Measurements from ENCODE around the gene ADORA1. TPM values are rescaled to one million over a fixed set of nuclear protein-coding genes. Genes with fewer than 3 reads are reported as not detected.

The ADORA1 gene
- total RNA-seq, 1 donor from 2014 or later = 1.5 TPM

DNA sequence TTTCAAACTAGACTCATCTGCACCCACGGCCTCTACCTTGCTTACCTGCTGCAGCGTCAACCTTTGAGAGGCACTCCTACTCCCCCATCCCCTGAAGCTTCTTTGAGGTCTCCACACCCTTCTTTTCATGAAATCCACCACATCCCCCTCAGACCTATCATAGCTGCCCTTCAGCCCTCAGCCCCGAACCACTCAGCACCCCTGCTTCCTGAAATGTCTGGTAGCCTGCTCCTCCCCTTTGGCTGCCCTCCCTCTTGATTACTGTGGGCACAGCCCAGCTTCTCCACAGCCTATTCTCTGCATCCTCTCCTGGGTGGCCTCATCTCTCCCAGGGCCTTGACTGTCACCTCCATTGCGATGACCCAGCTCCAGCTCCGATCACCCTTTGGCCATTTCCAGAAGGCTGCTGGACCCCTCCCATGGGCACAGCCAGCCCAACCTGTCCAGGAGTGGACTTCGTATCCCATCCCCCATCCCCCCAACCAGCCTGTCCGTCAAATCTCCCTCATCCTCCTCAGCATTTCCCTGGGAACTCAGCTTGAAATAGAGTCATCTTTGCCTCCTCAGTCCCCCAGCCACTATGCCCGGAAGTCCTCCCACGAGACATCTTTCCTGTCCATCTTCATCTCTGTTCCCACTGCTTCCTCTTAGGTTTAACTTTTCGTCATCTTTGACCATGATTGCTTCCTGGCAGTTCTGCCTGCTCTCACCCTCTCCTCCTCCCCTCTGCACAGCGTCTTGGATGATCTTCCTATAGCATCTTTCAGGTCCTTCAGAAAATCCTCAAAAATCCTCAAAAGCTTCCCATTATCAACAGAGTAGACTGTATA is 6.1 kb upstream of the ADORA1 start:
- no peak for DNase-seq (ENCODE audit: low spot score)

DNA sequence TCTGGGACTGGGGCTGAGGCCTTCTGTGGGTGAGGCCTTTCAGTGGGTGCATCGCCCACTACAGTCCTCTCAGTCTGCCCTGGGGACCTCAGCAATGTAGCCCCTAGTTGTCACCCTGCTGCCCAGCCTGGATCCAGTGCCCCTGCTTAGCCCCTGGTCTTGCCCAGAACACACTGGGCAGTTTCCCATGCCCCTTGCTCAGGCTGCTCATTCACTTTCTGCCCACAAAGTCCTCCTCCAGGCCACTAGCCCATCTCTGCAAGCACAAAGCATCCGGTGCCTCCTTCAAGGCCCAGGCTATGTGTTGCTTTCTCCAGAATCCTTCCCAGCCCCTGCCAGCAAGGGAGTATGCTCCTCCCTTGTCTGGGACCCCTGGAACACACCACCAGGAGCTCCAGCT is 5.4 kb upstream of the ADORA1 start:
- no peak for DNase-seq (ENCODE audit: low spot score)

DNA sequence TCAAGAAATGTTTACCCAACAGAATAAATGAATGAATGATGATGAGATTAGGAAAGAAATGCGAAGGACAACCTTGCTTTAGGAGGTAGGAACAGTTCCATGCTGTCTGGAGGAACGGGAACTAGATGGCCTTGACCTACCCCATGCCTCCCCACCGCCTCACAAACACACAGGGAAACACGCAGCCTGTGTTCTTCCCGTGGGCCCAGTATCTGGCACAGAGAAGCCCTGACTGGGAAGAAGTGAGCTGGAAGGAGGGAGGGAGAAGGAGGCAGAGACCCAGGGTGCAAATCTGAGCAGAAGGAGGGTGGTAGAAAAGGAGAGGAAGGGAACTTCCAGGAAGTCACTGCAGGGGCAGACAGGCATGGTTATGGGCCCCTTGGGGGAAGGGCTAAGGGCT is 3.5 kb upstream of the ADORA1 start:
- DNase-seq (ENCODE audit: low spot score) = no peak

DNA sequence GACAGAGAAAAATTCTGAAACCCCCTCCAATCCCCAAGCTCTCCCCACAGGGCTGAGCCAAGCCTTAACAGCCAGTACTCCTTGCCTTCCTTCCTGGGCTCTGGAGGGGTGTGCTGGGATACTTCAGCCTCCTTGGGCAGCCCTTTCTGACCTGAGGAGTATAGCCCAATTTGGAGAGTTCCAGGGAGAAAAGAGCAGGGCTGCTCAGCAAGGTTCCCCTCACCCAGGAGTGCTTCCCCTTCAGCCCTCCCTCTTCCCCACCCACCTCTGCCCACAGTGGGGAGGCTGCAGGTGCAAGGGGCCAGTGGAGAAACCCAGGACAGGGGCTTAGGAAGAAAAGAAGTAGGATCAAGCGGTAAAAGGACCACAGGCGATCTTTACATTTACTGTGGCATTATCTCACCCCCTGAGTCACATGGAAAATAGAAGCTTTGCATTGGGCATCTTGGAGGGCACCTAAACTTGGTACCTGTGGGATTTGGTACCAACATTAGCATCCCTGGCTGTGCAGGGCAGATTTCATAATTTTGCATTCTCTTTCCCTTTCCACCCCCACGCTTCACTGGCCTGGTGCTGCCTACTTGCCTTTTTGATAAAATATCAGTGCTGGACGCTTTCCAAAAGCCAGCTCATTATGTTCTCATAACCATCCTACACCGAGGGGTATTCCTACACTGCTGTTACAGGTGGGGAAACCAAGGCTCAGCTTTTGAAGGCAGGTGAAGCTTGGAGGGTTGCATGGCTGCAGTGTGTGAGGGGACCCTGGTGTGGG is 2.8 kb upstream of the ADORA1 start:
- no peak for DNase-seq (ENCODE audit: low spot score)

DNA sequence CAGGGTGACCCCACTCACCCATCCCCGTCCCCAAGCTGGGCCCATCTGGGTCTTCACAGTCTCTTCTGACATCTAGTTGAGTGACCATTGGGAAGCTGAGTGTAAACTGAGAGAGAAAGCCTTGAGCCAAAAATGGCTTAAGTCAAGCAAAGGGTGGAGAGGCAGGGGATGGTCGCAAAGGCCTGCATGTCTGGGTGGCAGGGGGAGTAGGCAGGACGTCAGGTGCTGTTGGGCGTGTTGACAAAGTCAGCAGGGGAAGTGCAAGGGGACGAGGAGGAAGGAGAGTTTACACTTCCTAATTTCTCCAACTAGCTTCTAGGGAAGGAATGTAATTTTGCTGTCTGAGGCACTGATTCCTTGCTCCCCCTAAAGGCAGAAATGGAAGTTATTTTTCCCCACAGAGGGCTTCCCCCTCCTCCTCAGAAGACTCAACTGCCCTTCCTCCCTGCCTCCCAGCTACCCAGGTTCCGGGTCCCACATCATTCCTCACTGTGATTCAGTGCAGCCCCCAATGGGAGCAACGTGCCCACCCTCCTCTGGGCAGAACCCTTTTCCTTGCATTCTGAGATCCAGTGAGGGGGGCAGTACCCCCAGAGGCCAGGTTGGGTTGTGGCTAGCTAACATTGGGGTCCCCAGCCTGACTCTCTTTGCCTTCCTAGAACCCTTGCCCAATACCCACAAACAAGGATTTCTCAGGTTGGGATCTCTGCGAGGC is 1.2 kb upstream of the ADORA1 start:
- no peak for DNase-seq (ENCODE audit: low spot score)

DNA sequence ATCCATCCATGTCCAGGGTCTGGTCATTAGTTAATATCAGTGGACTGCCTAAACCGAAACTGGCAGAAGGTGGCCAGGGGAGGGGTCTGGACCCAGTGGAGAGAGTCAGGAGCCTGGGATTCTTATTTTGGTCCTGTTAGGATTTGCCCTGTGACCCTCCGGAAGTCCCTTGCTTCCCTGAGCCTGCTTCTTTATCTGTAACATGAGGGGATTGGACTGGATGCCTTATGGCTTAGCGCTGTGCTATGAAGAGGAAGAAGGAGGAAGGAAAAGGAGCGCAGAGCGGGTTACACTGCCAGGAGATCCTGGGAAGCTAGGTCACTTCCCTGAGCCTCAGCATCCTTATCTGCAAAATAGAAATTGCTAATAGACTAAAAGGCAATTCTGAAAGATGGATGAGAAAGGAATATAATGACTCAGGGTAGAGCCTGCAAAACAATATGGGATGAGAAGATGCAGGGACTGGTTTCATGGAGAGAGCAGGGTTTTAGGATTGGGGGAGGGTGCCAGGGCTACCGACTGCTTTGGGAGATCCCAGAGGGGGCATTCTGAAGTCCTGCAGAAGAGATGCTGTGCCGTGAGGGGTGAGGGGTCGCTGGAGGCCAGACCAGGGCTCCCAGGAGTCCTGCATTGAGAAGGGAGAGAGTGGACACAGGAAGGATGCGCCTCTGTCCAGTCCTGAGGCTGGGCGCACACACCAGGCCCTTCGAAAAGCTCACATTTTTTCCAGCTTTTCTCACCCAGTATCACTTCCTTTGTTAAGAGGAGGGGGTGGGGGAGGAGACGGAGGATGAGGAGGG is 460 bp upstream of the ADORA1 start:
- no peak for DNase-seq (ENCODE audit: low spot score)

DNA sequence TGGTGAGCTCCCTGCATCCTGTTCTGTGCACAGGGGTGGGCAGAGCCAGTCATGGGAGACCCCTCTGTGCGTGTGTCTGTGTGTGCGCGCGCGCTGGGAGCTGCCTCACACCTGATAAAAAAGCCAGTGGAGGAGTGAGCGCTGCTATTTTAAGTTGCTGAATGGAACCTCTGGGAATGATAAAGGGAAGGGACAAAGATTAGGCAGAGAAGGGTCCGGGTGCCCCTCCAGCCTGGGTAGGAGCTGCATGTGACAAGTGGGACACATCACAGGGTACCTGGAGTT is 847 bp downstream of the ADORA1 start:
- no peak for DNase-seq (ENCODE audit: low spot score)

DNA sequence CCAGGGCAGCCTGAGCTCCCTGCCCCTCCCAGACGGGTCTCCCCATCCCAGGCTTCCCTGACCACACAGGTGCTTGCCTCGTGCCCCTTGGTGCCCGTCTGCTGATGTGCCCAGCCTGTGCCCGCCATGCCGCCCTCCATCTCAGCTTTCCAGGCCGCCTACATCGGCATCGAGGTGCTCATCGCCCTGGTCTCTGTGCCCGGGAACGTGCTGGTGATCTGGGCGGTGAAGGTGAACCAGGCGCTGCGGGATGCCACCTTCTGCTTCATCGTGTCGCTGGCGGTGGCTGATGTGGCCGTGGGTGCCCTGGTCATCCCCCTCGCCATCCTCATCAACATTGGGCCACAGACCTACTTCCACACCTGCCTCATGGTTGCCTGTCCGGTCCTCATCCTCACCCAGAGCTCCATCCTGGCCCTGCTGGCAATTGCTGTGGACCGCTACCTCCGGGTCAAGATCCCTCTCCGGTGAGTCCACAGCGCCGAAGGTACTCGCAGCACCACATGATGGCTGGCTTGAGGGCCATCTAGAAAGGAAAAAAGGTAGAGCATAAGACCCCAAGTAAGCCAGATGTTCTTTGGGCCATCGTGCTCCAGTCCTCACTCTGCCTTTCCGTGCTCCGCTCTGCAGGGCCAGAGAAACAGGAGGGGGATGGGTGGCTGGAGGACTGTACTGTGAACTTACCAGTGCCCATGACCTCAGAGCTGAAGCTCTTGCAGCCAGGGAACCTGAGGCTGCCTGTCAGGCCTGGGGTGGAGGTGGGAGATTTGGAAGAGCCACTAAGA is 1.4 kb downstream of the ADORA1 start:
- no peak for DNase-seq (ENCODE audit: low spot score)

DNA sequence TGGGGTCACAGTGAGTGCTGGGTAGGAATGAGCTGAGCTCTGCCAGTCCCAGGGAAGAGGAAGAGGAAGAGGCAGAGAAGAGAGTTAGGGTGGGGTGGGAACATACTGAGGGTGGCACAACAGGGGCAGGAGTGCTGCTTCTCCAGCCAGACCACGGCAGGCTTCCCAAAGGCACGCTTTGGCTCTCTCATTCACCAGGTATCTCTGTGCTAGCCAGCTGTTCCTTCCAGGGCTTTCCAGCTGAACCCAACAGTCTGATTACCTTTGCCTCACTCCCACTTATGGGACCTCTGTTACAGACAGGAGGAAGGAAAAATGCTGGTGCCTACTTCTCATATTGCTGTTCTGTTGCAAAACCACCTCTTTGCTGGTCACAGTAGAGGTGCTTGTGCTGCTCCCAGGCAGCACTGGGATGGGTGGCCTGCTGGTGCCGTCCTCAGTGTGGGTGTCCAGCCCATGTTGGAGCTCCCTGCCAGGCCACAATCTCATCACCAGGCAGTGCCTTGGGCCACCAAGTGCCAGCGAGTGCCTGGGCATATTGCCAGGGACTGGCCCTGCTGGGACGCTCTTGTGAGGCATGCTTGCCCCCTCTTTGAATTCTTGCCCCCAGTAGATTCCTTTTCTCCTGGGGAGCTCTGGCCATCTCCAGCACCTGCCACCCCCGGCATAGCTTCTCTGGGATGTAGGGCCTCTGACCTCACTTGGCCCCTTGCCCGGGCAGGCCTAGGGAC is 2.1 kb downstream of the ADORA1 start:
- DNase-seq (ENCODE audit: low spot score) = no peak

DNA sequence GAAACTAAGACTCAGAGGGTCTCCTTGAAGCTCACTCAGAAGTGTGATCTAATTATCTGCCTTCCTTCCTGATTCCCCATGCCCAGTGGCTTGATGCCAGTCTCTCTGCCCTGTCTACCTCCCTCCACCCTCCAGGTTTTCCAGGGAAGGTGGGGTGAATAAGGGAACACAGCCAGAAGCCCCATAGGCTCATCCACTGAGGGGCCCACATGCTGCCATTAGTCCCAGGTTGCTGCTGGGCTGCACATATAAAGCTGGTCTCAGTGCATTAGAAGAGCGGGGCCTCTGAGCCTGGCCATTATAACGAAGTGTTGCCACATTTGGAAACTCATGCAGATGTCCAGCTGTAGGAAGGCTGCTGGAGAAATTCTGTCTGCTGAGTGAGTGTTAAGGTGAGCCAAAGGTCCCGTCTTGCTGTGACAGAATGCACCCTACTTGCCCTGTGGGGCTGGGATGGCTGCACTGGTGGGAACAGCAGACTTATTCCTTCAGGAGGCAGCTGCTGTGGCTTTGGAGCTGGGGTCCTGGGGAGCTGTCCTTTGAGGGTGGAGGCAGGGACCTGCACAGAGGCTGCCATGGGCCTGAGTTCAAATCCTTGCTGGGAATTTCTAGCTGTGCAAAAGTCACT is 2.9 kb downstream of the ADORA1 start:
- DNase-seq (ENCODE audit: low spot score) = no peak

DNA sequence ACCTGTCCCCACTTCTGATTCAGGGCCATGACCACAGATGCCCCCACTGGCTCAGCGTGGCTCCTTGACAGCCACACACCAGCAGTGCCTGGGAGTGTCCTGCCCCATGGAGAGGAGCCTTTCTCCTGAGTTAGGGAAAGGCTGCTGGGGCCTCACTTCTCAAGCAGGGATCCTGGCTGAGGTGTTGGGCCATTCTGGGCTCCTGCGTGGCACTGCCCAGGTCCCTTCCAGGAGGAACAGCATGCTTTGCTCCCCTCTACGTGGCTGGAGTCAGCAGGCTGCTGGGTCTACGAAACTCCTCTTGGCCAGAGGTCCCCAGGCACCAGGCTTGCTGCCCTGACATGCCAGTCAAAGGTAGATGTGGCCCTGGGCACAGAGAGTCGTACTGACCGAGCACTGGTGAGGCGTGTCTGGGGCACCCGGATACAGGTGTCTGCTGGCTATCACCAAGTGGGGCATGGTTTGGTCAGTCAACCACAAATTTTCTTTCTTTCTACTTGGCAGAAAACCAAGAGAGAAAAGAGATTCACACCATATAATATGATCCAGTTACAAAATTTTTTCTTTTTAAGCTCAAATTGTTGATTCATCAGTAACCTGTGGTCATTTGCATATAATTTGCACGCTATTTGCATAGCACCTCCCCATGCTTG is 4.1 kb downstream of the ADORA1 start:
- no peak for DNase-seq (ENCODE audit: low spot score)

DNA sequence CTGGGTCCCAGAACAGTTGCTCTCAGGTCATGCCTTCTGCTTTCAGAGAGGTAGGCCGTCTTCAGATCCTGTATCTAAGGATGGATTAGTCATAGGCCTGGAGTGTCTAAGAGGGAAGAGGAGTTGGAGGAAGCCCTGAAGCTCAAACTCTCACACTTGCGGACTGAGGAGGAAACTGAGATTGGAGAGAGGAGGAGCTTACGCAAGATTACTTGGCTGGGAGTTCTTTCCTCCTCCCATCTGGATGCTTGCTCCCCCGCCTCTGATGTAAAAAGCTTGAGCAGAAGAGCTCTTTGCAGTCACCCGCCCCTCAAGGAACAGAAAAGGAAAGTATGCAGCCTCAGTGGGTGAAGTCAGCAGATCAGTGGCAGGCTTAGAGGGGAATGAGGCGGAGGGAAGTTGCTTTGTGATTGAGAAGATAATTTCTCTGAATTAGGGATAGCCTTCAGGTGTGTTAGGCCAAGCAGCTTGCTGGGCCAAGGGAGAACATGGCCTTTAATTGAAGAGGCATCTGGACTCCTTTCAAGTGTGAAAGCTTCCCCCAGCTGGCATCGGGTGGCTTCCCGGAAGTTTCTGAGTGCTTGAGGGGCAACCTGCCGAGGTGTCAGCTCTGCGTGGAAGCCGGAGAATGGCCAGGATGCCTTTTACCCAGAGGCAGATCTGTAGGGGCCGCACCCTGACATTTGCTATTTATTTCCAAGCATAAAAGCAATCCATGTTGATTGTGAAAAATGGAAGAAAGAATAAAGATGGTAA is 6.6 kb downstream of the ADORA1 start:
- DNase-seq (ENCODE audit: low spot score) = no peak

DNA sequence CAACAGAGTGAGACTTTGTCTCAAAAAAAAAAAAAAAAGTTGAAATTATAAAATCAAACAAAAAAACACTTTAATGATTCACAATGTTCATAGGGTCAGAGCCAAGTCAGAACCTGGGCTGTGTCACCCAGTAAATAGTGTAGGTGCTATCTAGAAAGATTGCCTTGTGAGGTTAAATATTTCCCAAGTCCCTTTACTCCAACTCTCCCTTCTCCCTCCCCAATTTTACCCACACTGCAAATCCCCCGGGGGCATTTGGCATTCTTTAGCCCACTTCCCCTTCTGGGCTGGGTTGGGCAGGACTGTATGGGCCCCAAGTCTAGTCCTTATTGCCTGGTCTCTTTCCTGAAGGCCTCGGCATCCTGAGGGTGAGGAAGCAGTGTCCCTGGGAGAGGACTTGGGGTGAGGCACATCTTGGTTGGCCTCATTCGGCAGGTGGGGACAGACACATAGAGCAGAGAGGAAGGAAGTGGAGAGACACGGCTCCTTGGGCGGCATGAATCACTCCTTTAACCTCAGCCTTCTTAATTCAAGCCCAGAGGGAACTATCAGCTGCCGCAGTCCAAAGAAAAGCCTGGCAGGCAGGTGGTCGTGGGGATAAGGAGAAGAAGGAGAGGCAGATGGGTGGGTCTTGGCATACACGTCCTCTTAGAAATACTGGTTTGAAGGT is 8.2 kb downstream of the ADORA1 start:
- DNase-seq (ENCODE audit: low spot score) = no peak

DNA sequence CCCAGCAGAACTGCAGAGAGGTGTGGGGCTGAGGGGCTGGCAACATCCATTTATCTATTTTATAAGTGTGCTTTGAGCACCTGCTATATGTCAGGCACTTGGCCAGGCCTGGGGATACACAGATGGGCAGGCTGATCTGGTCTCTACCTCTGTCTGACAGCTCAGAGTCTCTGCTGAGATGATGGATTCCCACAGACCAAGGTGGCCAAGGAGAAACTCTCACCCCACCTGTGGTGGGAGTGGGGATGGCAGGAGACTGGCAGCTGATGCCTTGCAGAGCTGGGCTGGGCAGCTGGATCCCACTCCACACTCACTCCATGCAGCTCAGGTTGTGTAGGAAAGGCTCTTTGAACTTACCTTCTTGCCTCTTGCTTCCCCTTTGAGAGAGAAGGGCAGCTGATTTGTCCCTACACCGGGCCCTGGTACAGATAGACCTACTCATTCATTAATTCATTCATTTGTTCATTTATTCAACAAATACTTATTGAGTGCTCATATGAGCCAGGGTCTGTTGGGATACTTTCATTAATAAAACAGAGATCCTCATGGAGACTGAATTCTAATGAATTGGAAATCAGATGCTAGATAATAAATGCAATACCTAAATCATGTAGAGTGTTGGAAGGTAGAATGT is 9.0 kb downstream of the ADORA1 start:
- DNase-seq (ENCODE audit: low spot score) = no peak

DNA sequence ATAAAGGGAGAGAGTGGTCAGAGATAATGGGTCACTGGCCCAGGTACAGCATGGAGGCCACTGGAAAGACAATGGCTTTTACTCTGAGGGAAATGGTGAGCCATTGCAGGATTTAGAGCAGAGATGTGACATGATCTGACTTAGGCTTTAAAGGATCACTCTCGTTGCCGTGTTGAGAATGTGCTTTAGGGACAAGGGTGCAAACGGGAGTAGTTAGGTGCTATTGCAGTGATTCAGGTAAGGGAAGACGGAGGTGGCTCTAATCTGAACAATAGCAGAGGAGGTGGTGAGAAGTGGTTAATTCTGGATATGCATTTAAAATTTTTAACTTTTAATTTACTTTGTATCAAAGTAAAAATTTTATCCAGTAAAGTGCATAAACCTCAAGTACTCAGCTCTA is 9.8 kb downstream of the ADORA1 start:
- no peak for DNase-seq (ENCODE audit: low spot score)

DNA sequence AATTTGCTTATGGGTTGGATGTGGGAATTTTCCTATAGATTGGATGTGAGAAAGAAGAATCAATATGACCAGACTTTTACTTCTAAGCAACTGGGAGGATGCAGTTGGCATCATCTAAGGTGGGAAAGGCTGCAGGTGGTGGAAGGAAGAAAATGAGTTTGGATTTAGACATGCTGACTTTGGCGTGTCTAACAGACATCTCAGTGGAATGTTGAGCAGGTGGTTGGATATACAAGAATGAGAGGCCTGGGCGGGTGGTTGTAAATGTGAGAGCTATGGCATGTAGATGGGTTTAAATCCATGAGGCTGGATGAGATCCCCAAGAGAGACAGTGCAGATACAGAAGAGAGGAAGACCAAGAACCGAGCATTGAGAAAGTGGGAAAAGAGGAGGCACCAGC is 10.5 kb downstream of the ADORA1 start:
- DNase-seq (ENCODE audit: low spot score) = no peak

DNA sequence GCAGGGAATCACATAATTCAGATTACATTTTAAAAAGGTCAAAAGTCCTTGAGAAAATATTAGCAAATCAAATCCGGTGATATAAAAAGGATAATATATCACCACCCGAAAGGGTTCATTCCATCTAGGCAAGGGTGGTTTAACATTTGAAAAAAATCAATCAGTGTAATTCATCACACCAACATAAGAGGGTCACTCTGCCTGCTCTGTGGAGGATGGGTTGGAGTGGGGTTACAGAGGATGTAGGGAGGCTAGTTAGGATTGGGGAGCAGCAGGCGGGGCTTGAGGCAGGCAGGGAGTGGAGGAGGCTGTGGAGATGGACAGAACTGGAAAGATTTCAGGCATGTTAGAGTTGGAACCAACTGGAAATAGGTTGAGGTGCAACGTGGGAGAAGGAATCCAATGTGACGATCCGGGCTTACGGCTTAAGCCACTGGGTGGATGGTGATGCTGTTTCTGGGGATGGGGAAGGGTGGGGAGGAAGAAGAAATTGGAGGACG is 12.5 kb downstream of the ADORA1 start:
- no peak for DNase-seq (ENCODE audit: low spot score)

Measured in ureter (tissue), 1 donor.